Panc1 (cell line): Measurements from ENCODE around the gene SGIP1. TPM values are rescaled to one million over a fixed set of nuclear protein-coding genes. Genes with fewer than 3 reads are reported as not detected.

Experiments
- ATAC-seq: fragments of 200-7000 bp; cut with Tn5 transposase; 2 replicates; pipeline ENCODE4 v1.9.1; 2020; ENCODE audit warnings: mild to moderate bottlenecking, moderate library complexity
- BruUV-seq: library from RNA; stranded (reverse); fragments of 400-500 nt; replicated peaks from 2 replicates; lab custom pipeline; 2021; lab: Mats Ljungman, UMichigan
- CTCF ChIA-PET: fragments of 300-600 bp; sonication (Branson Sonifier 250); formaldehyde crosslinking; loops from one replicate; lab custom pipeline; 2022; ENCODE audit warnings: antibody characterized with exemption; lab: Charles Lee
- POLR2A ChIA-PET: fragments of 300-600 bp; sonication (Branson Sonifier 250); formaldehyde crosslinking; loops from one replicate; lab custom pipeline; 2022; ENCODE audit warnings: antibody characterized with exemption; lab: Charles Lee
- DNase-seq: peaks from one replicate; pipeline ENCODE4 v3.0.0-alpha.2; 2010; ENCODE audit warnings: low read depth, low spot score
- H3K27ac ChIP-seq: 2 replicates; pipeline ENCODE4 v1.5.1; 2011; ENCODE audit warnings: mild to moderate bottlenecking, low read length, inconsistent platforms
- H3K27me3 ChIP-seq: fragments of 200-500 bp; sonication (Bioruptor generic); 2 replicates; pipeline ENCODE4 v1.6.0; 2014; ENCODE audit warnings: low read length, inconsistent platforms; ENCODE audit not compliant: control insufficient read depth, insufficient read depth
- H3K36me3 ChIP-seq: fragments of 200-500 bp; sonication (Bioruptor generic); 2 replicates; pipeline ENCODE4 v1.5.1; 2014; ENCODE audit warnings: inconsistent platforms, mild to moderate bottlenecking, low read length, moderate library complexity; ENCODE audit not compliant: control insufficient read depth, insufficient read depth
- H3K4me1 ChIP-seq: 2 replicates; pipeline ENCODE4 v1.5.1; 2011; ENCODE audit warnings: inconsistent platforms, mild to moderate bottlenecking, low read length, moderate library complexity; ENCODE audit not compliant: control insufficient read depth, insufficient read depth
- H3K4me3 ChIP-seq, 2 experiments: 2 replicates each; pipeline ENCODE4 v1.5.1; 2011 to 2012; ENCODE audit warnings: low read depth in 2 of 2, low read length in 2 of 2, mild to moderate bottlenecking in 2 of 2, inconsistent platforms in 1 of 2, moderate library complexity in 1 of 2
- H3K9me3 ChIP-seq: fragments of 200-500 bp; sonication (Bioruptor generic); 2 replicates; pipeline ENCODE4 v1.5.1; 2014; ENCODE audit warnings: low read depth, mild to moderate bottlenecking, inconsistent platforms, low read length, moderate library complexity; ENCODE audit not compliant: control insufficient read depth, insufficient read depth
- CTCF ChIP-seq: fragments of 450-650 bp; IDR thresholded peaks from 2 replicates; pipeline ENCODE4 v1.5.1; 2017; ENCODE audit warnings: mild to moderate bottlenecking
- POLR2AphosphoS5 ChIP-seq: IDR thresholded peaks from 2 replicates; pipeline ENCODE4 v1.6.1; 2012; ENCODE audit warnings: mild to moderate bottlenecking, low read depth, low read length, moderate library complexity
- REST ChIP-seq, 2 experiments: IDR thresholded peaks; 2 replicates each; pipeline ENCODE4 v1.6.1; 2011 to 2012; ENCODE audit warnings: low read depth in 2 of 2, control low read depth in 1 of 2, low read length in 1 of 2, mild to moderate bottlenecking in 1 of 2, moderate library complexity in 1 of 2; ENCODE audit not compliant: insufficient read depth in 1 of 2
- SIN3A ChIP-seq: IDR thresholded peaks from 2 replicates; pipeline ENCODE4 v1.6.1; 2012; ENCODE audit warnings: low read depth, mild to moderate bottlenecking, low read length, moderate library complexity, borderline replicate concordance; ENCODE audit not compliant: insufficient read depth
- TCF7L2 ChIP-seq: IDR thresholded peaks from 2 replicates; pipeline ENCODE4 v1.6.1; 2011; ENCODE audit warnings: mild to moderate bottlenecking, low read depth, low read length, inconsistent platforms
- in situ Hi-C: cut with HindIII; loops from 2 replicates; pipeline ENCODE4 v1.10.0; 2016; ENCODE audit warnings: low sequenced_read_pairs, low pct_unique_long_range_greater_than_20kb
- intact Hi-C: fragments of 100-400 bp; cut with micrococcal nuclease; formaldehyde crosslinking; loops from one replicate; pipeline ENCODE4 v1.10.0; 2022; ENCODE audit not compliant: unreplicated experiment
- total RNA-seq: library from RNA; stranded (reverse); gene quantifications from one replicate; pipeline ENCODE4 v1.2.1, GENCODE V29; 2021; ENCODE audit not compliant: unreplicated experiment

Gene SGIP1
- total RNA-seq, 1 experiment from 2014 or later = 1.6 TPM

- ATAC-seq (no peak), DNase-seq (no peak)
- intact Hi-C loops = no loop called here
- Histone ChIP-seq H3K36me3 (no peaks in the 10 kb centered on the region), H3K9me3 (no peaks in the 10 kb centered on the region), H3K27me3 (no peaks in the 10 kb centered on the region), H3K27ac (no peak overlapping the region), H3K4me1 (no peaks in the 10 kb centered on the region), H3K4me3 (no peak overlapping the region)
- TF ChIP-seq REST (IDR thresholded peaks at IDR 0.05; ENCODE audit: insufficient read depth in 1 of 2, low read depth in 2 of 2, low read length in 1 of 2) (no peak), CTCF (no peak), SIN3A (no peak), TCF7L2 (no peak), POLR2AphosphoS5 (no peak)
- in situ Hi-C loops = no loop called here
- POLR2A ChIA-PET = no interaction called here
- no TSS peak for BruUV-seq
- CTCF ChIA-PET = no interaction called here
Observed at GRCh38 chr1:66682106-66682505, 148.2 kb downstream of the SGIP1 start.

- ATAC-seq = no peak
- no peaks in the 10 kb centered on the region for H3K36me3 ChIP-seq
Observed at GRCh38 chr1:66684353-66684752, 150.4 kb downstream of the SGIP1 start.

More at GRCh38 chr1:66684353-66684752, 150.4 kb downstream of the SGIP1 start:
- in situ Hi-C loops = no loop called here
- H3K4me3 ChIP-seq = no peak overlapping the region
- no peaks in the 10 kb centered on the region for H3K27me3 ChIP-seq
- no peak for DNase-seq
- ChIA-PET CTCF (no interaction called here), POLR2A (no interaction called here)
- TF ChIP-seq TCF7L2 (no peak), CTCF (no peak), POLR2AphosphoS5 (no peak), REST (IDR thresholded peaks at IDR 0.05; ENCODE audit: insufficient read depth in 1 of 2, low read depth in 2 of 2, low read length in 1 of 2) (no peak), SIN3A (no peak)
- no peak overlapping the region for H3K27ac ChIP-seq
- H3K4me1 ChIP-seq = no peaks in the 10 kb centered on the region
- no peaks in the 10 kb centered on the region for H3K9me3 ChIP-seq
- BruUV-seq = no TSS peak
- intact Hi-C loops = no loop called here
